ENCODE data around the gene FBXO33. TPM values are rescaled to one million over a fixed set of nuclear protein-coding genes. Genes with fewer than 3 reads are reported as not detected.

The FBXO33 gene
- total RNA-seq, 1 donor from 2014 or later, result 9.4 TPM

- no peak for FAIRE-seq
- H3K9me3 ChIP-seq (ENCODE audit: insufficient read depth, low read depth, low read length), result no peaks in the 10 kb centered on the region
Observed at GRCh38 chr14:39467889-39468524, 35.8 kb upstream of the FBXO33 start.

GRCh38 chr14:39459795-39460478 lies 27.7 kb upstream of the FBXO33 start:
- Mint-ChIP-seq H3K27ac (ENCODE audit: unreplicated experiment) (no peak overlapping the region), H3K36me3 (ENCODE audit: low read depth, unreplicated experiment) (no peaks in the 10 kb centered on the region), H3K27me3 (ENCODE audit: low read depth, unreplicated experiment) (no peaks in the 10 kb centered on the region), H3K4me3 (ENCODE audit: unreplicated experiment) (no peak overlapping the region), H3K9me3 (ENCODE audit: unreplicated experiment) (peaks cover 3% of the 10 kb centered on the region), H3K4me1 (ENCODE audit: low read depth, unreplicated experiment) (peaks cover 6% of the 10 kb centered on the region)
- Histone ChIP-seq H3K4me3 (ENCODE audit: insufficient read depth, low read depth, low read length) (no peak overlapping the region), H4K20me1 (ENCODE audit: insufficient read depth, low read length) (no peaks in the 10 kb centered on the region), H3K9ac (ENCODE audit: low read length) (no peak overlapping the region), H2AFZ (ENCODE audit: low read depth, low read length) (no peak overlapping the region), H3K27ac (ENCODE audit: low read depth, low read length) (no peak overlapping the region), H3K4me1 (ENCODE audit: insufficient read depth, low read length) (no peaks in the 10 kb centered on the region), H3K27me3 (ENCODE audit: insufficient read depth, low read length) (no peaks in the 10 kb centered on the region), H3K9me3 (ENCODE audit: insufficient read depth, low read depth, low read length) (no peaks in the 10 kb centered on the region), H3K36me3 (ENCODE audit: insufficient read depth, low read length) (no peaks in the 10 kb centered on the region), H3K79me2 (ENCODE audit: insufficient read depth, low read length) (no peaks in the 10 kb centered on the region), H3K4me2 (ENCODE audit: low read length) (no peak overlapping the region)
- DNase-seq (ENCODE audit: low read depth) (no peak), FAIRE-seq (no peak)
- TF ChIP-seq EZH2 (IDR thresholded peaks at IDR 0.05; ENCODE audit: insufficient read depth, low read length) (no peak), CTCF (IDR thresholded peaks at IDR 0.05; ENCODE audit: insufficient read depth, low read depth, low read length) (no peak)

More at GRCh38 chr14:39467889-39468524, 35.8 kb upstream of the FBXO33 start:
- H3K4me1 ChIP-seq (ENCODE audit: insufficient read depth, low read length), result no peaks in the 10 kb centered on the region
- no peak overlapping the region for H3K9ac ChIP-seq (ENCODE audit: low read length)
- Mint-ChIP-seq H3K9me3 (ENCODE audit: unreplicated experiment) (no peaks in the 10 kb centered on the region), H3K4me3 (ENCODE audit: unreplicated experiment) (no peak overlapping the region), H3K27me3 (ENCODE audit: low read depth, unreplicated experiment) (no peaks in the 10 kb centered on the region), H3K4me1 (ENCODE audit: low read depth, unreplicated experiment) (peaks cover 2% of the 10 kb centered on the region), H3K36me3 (ENCODE audit: low read depth, unreplicated experiment) (peaks cover 3% of the 10 kb centered on the region), H3K27ac (ENCODE audit: unreplicated experiment) (no peak overlapping the region)
- H3K79me2 ChIP-seq (ENCODE audit: insufficient read depth, low read length), result no peaks in the 10 kb centered on the region
- H3K36me3 ChIP-seq (ENCODE audit: insufficient read depth, low read length), result no peaks in the 10 kb centered on the region
- H3K27ac ChIP-seq (ENCODE audit: low read depth, low read length), result no peak overlapping the region
- H2AFZ ChIP-seq (ENCODE audit: low read depth, low read length), result no peak overlapping the region
- H3K4me3 ChIP-seq (ENCODE audit: insufficient read depth, low read depth, low read length), result no peak overlapping the region
- TF ChIP-seq EZH2 (IDR thresholded peaks at IDR 0.05; ENCODE audit: insufficient read depth, low read length), result no peak
- TF ChIP-seq CTCF (IDR thresholded peaks at IDR 0.05; ENCODE audit: insufficient read depth, low read depth, low read length), result peak; percentile 41
- H4K20me1 ChIP-seq (ENCODE audit: insufficient read depth, low read length), result no peaks in the 10 kb centered on the region
- DNase-seq (ENCODE audit: low read depth), result peak; percentile 22
- no peaks in the 10 kb centered on the region for H3K27me3 ChIP-seq (ENCODE audit: insufficient read depth, low read length)
- H3K4me2 ChIP-seq (ENCODE audit: low read length), result no peak overlapping the region

Measured in astrocyte (in vitro differentiated cells and primary cell).